K562 (cell line): Measurements from ENCODE around the gene TAF1A.

Experiments used
- CTCF ChIP-seq, 3 experiments: IDR thresholded peaks in 2 of 3; conservative IDR thresholded peaks in 1 of 3; 2 replicates each; pipeline ENCODE4 v1.5.1; 2011 to 2012; ENCODE audit warnings: low read length in 3 of 3, mild to moderate bottlenecking in 3 of 3, control low read depth in 2 of 3, improper control_type of control experiment in 1 of 3, inconsistent platforms in 1 of 3, low read depth in 1 of 3, mixed read lengths in 1 of 3, moderate library complexity in 1 of 3; ENCODE audit not compliant: insufficient read depth in 2 of 3
- E2F5 ChIP-seq: sonication (generic); formaldehyde crosslinking; IDR thresholded peaks from 2 replicates; pipeline ENCODE4 v1.8.0; 2022; ENCODE audit warnings: mild to moderate bottlenecking, missing genetic modification reagents
- EP300 ChIP-seq: IDR thresholded peaks from 2 replicates; pipeline ENCODE4 v1.6.1; 2012; ENCODE audit warnings: low read length, improper control_type of control experiment
- ETS2 ChIP-seq: IDR thresholded peaks from 2 replicates; pipeline ENCODE4 v1.6.1; 2016; ENCODE audit warnings: borderline replicate concordance, missing genetic modification characterization, mild to moderate bottlenecking, moderate library complexity, missing compliant biosample characterization; ENCODE audit not compliant: poor library complexity, severe bottlenecking
- MBD1 ChIP-seq: fragments of 250-450 bp; sonication (Bioruptor Pico); IDR thresholded peaks from 2 replicates; pipeline ENCODE4 v1.8.0; 2022; ENCODE audit warnings: inconsistent platforms
- TBP ChIP-seq: optimal IDR thresholded peaks from 2 replicates; pipeline ENCODE3; 2011; ENCODE audit warnings: low read depth, low read length, improper control_type of control experiment
- USF2 ChIP-seq: sonication (generic); formaldehyde crosslinking; IDR thresholded peaks from 2 replicates; pipeline ENCODE4 v1.5.0; 2020; ENCODE audit warnings: missing genetic modification reagents
- ZBTB1 ChIP-seq: sonication (generic); formaldehyde crosslinking; IDR thresholded peaks from 2 replicates; pipeline ENCODE4 v1.8.1; 2023; ENCODE audit warnings: missing genetic modification reagents, low read depth, mild to moderate bottlenecking, borderline replicate concordance
- ZNF324 ChIP-seq: fragments of 250-450 bp; sonication (Bioruptor Pico); IDR thresholded peaks from 2 replicates; pipeline ENCODE4 v1.4.0; 2020; ENCODE audit warnings: mild to moderate bottlenecking

- TF ChIP-seq TBP (no peak), ZNF324 (CRISPR knock-in tag) (no peak), ZBTB1 (CRISPR knock-in tag) (no peak), E2F5 (no peak), EP300 (no peak), CTCF (IDR thresholded peaks at IDR 0.05 in 2 of 3, conservative IDR thresholded peaks at IDR 0.05 in 1 of 3; ENCODE audit: insufficient read depth in 2 of 3, low read depth in 1 of 3, low read length in 3 of 3) (no peak), ETS2 (tag) (no peak), USF2 (CRISPR knock-in tag) (no peak), MBD1 (CRISPR knock-in tag) (no peak)
Observed at GRCh38 chr1:222596696-222597095, 7.0 kb upstream of the TAF1A start.
